Lower leg skin (tissue), 3 donors: ENCODE results near the gene INTS3.

Experiments used
- POLR2A ChIP-seq, 2 donors: fragments of 450-650 bp; IDR thresholded peaks; one replicate each; pipeline ENCODE4 v1.6.1; 2016 to 2017; ENCODE audit warnings: antibody characterized with exemption in 2 of 2, mild to moderate bottlenecking in 1 of 2, moderate library complexity in 1 of 2
- TF ChIP-seq, protein P1 (sequence below), 3 donors: fragments of 450-650 bp; IDR thresholded peaks; one replicate each; pipeline ENCODE4 v1.5.1; 2016; ENCODE audit warnings: antibody characterized with exemption in 3 of 3, mild to moderate bottlenecking in 3 of 3, moderate library complexity in 2 of 3

- TF ChIP-seq, protein P1, sequence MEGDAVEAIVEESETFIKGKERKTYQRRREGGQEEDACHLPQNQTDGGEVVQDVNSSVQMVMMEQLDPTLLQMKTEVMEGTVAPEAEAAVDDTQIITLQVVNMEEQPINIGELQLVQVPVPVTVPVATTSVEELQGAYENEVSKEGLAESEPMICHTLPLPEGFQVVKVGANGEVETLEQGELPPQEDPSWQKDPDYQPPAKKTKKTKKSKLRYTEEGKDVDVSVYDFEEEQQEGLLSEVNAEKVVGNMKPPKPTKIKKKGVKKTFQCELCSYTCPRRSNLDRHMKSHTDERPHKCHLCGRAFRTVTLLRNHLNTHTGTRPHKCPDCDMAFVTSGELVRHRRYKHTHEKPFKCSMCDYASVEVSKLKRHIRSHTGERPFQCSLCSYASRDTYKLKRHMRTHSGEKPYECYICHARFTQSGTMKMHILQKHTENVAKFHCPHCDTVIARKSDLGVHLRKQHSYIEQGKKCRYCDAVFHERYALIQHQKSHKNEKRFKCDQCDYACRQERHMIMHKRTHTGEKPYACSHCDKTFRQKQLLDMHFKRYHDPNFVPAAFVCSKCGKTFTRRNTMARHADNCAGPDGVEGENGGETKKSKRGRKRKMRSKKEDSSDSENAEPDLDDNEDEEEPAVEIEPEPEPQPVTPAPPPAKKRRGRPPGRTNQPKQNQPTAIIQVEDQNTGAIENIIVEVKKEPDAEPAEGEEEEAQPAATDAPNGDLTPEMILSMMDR (IDR thresholded peaks at IDR 0.05): no peak
- no peak for TF ChIP-seq POLR2A (IDR thresholded peaks at IDR 0.05)
These were observed 17.6 kb downstream of the INTS3 start for GRCh38 chr1:153745417-153745816.
